Caco-2 (cell line): ENCODE measurements around the gene LRRC14B. TPM values are rescaled to one million over a fixed set of nuclear protein-coding genes. Genes with fewer than 3 reads are reported as not detected.
A peak's percentile ranks its signal among the peaks of the same experiment; 100 is the strongest.

ENCODE experiments used
- BruUV-seq: library from RNA; stranded (reverse); fragments of 400-500 nt; replicated peaks from 2 replicates; lab custom pipeline; 2021; lab: Mats Ljungman, UMichigan
- CTCF ChIA-PET: fragments of 300-600 bp; sonication (Branson Sonifier 250); formaldehyde crosslinking; loops from one replicate; lab custom pipeline; 2022; ENCODE audit warnings: antibody characterized with exemption; lab: Charles Lee
- POLR2A ChIA-PET: fragments of 300-600 bp; sonication (Branson Sonifier 250); formaldehyde crosslinking; loops from one replicate; lab custom pipeline; 2022; ENCODE audit warnings: antibody characterized with exemption; lab: Charles Lee
- DNase-seq, 2 experiments: peaks; one replicate each; pipeline versions ENCODE4 v3.0.0 to v3.0.0-alpha.2; 2020 to 2022
- H3K27me3 ChIP-seq: replicated peaks from 2 replicates; pipeline ENCODE4 v1.6.0; 2011; ENCODE audit warnings: low read length; ENCODE audit not compliant: control insufficient read depth, insufficient read depth
- H3K36me3 ChIP-seq: 2 replicates; pipeline ENCODE4 v1.5.1; 2011; ENCODE audit warnings: low read length; ENCODE audit not compliant: control insufficient read depth, insufficient read depth
- H3K4me1 ChIP-seq: fragments of 250-450 bp; sonication (Bioruptor Pico); 2 replicates; pipeline ENCODE4 v1.5.1; 2020; ENCODE audit warnings: mild to moderate bottlenecking
- H3K4me3 ChIP-seq: 2 replicates; pipeline ENCODE4 v1.5.1; 2011; ENCODE audit warnings: low read depth, mild to moderate bottlenecking, control low read depth, low read length
- H3K9me3 ChIP-seq: fragments of 250-450 bp; sonication (Bioruptor Pico); 2 replicates; pipeline ENCODE4 v1.5.1; 2020; ENCODE audit warnings: mild to moderate bottlenecking, moderate library complexity
- H3K27ac Mint-ChIP-seq: one replicate; pipeline ENCODE4 v1.8.0; 2022; ENCODE audit warnings: mixed read lengths; ENCODE audit not compliant: unreplicated experiment
- H3K27me3 Mint-ChIP-seq: one replicate; pipeline ENCODE4 v1.8.0; 2022; ENCODE audit warnings: mixed read lengths; ENCODE audit not compliant: insufficient read depth, unreplicated experiment
- H3K36me3 Mint-ChIP-seq: one replicate; pipeline ENCODE4 v1.8.0; 2022; ENCODE audit warnings: mild to moderate bottlenecking, mixed read lengths; ENCODE audit not compliant: insufficient read depth, unreplicated experiment
- H3K4me1 Mint-ChIP-seq: one replicate; pipeline ENCODE4 v1.8.0; 2022; ENCODE audit warnings: low read depth, mixed read lengths; ENCODE audit not compliant: unreplicated experiment
- H3K4me3 Mint-ChIP-seq: one replicate; pipeline ENCODE4 v1.8.0; 2022; ENCODE audit warnings: mild to moderate bottlenecking, moderate library complexity, mixed read lengths; ENCODE audit not compliant: unreplicated experiment
- H3K9me3 Mint-ChIP-seq: one replicate; pipeline ENCODE4 v1.8.0; 2022; ENCODE audit warnings: mixed read lengths; ENCODE audit not compliant: unreplicated experiment
- intact Hi-C: fragments of 100-400 bp; cut with micrococcal nuclease; formaldehyde crosslinking; loops from one replicate; pipeline ENCODE4 v1.10.0; 2022; ENCODE audit not compliant: unreplicated experiment
- total RNA-seq: library from RNA; stranded (reverse); gene quantifications from 2 replicates; pipeline ENCODE4 v1.2.3, GENCODE V29; 2022
- TF ChIP-seq, protein P1 (sequence below), 2 experiments: fragments of 200-600 bp in 1 of 2; IDR thresholded peaks; 1 replicate in 1 of 2; 2 replicates in 1 of 2; pipeline versions ENCODE4 v1.5.1 to v1.8.0; 2011 to 2022; ENCODE audit warnings: antibody characterized with exemption in 1 of 2, control low read depth in 1 of 2, inconsistent platforms in 1 of 2, low read depth in 1 of 2, low read length in 1 of 2, mild to moderate bottlenecking in 1 of 2, moderate library complexity in 1 of 2; ENCODE audit not compliant: insufficient read depth in 1 of 2, severe bottlenecking in 1 of 2, unreplicated experiment in 1 of 2

LRRC14B gene
- total RNA-seq, 1 experiment from 2014 or later, result not detected

DNA sequence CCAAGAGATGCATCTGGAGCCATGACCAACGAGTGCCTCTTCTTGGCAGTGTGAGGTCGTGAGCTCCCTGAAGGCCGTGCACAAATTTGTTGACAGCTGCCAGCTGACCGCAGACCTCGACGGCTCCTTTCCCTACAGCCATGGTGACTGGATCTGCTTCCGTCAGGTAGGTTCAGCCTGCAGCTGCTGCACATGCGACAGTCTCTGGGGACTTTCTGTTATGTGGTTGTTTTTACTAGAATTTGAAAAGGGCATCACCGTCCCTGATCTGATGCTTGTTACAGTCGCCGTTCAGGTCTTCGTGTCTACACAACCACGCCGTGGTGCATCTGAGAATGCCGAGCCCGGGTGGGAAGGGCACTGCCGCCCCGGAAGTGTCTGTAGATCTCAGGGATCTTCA is 36.5 kb upstream of the LRRC14B start:
- ChIA-PET CTCF (no interaction called here), POLR2A (no interaction called here)
- BruUV-seq, result no TSS peak
- Histone ChIP-seq H3K36me3 (no peaks in the 10 kb centered on the region; the same call in 1 of the 2 replicates), H3K9me3 (no peaks in the 10 kb centered on the region), H3K27me3 (no peaks in the 10 kb centered on the region), H3K4me3 (no peak overlapping the region), H3K4me1 (no peaks in the 10 kb centered on the region)
- Mint-ChIP-seq H3K27ac (no peak overlapping the region), H3K27me3 (no peaks in the 10 kb centered on the region), H3K36me3 (peaks cover 32% of the 10 kb centered on the region), H3K4me1 (no peaks in the 10 kb centered on the region), H3K4me3 (no peak overlapping the region), H3K9me3 (no peaks in the 10 kb centered on the region)
- intact Hi-C loops, result no loop called here
- no peak for DNase-seq
- TF ChIP-seq, protein P1, sequence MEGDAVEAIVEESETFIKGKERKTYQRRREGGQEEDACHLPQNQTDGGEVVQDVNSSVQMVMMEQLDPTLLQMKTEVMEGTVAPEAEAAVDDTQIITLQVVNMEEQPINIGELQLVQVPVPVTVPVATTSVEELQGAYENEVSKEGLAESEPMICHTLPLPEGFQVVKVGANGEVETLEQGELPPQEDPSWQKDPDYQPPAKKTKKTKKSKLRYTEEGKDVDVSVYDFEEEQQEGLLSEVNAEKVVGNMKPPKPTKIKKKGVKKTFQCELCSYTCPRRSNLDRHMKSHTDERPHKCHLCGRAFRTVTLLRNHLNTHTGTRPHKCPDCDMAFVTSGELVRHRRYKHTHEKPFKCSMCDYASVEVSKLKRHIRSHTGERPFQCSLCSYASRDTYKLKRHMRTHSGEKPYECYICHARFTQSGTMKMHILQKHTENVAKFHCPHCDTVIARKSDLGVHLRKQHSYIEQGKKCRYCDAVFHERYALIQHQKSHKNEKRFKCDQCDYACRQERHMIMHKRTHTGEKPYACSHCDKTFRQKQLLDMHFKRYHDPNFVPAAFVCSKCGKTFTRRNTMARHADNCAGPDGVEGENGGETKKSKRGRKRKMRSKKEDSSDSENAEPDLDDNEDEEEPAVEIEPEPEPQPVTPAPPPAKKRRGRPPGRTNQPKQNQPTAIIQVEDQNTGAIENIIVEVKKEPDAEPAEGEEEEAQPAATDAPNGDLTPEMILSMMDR (IDR thresholded peaks at IDR 0.05; ENCODE audit: insufficient read depth in 1 of 2, low read depth in 1 of 2, low read length in 1 of 2, severe bottlenecking in 1 of 2, unreplicated experiment in 1 of 2), result no peak

DNA sequence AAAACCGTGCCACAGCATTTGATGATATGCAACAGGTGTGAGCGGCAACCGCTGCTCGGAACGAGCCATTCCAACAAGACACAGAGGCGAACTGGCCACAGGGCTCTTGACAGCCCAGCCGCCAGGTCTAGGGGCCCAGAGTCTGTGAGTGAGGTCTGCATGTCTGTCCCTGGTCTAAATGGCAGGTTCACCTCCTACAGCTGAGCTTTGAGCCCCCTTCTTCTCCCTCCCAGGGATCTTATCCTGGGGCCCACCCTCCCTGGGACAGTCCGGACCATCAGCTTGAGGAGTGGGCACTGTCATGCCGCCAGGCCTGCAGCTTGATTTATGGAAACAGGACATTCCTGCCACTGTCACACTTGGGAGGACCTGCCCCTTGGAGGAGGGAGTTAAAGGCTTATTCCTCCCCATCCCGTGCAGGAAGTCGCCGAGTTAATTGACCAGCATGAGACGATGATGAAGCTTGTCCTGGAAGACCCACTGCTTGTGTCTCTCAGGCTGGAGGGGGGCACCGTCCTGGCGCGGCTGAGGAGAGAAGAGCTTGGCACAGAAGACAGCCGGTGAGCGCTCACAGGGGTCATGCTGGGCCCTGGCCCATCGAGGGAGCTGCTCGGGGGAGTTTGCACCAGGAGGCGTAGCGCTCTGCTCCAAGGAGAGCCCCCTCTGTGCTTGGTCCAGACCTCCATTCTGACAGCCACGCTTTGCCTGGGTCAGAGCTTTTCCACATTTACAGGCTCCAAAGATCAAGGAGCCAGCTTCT is 35.5 kb upstream of the LRRC14B start:
- no peak overlapping the region for H3K27ac Mint-ChIP-seq

DNA sequence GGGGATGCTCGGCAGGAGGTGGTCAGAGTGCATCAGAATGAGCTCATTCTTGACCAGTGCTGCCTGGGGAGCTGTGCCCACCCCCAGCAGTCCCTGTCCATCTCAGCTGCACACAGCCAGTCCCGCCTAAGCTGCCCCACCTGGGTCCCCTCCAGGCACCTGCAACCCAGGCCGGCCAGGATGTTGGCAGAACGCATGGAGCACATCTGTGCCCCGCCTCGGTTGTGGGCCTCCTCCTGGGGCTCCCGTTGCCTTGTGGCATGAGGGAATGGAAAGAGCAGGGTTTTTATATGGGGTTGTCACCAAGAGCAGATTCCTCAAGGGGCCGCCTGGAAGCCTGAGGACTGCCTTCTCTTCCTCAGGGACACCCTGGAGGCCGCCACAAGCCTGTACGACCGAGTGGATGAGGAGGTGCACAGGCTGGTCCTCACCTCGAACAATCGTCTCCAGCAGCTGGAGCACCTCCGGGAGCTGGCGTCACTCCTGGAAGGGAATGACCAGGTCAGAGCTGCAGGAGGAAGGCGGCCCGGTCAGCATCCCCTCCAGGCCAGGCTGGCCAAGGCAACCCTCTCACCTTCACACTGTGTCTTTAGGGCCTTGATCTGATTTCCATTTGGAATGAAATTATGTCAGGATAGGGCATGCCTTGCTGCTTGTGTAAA is 34.8 kb upstream of the LRRC14B start:
- Mint-ChIP-seq H3K27me3 (no peaks in the 10 kb centered on the region), H3K27ac (no peak overlapping the region), H3K36me3 (peaks cover 36% of the 10 kb centered on the region), H3K9me3 (no peaks in the 10 kb centered on the region), H3K4me3 (no peak overlapping the region), H3K4me1 (no peaks in the 10 kb centered on the region)
- Histone ChIP-seq H3K4me1 (no peaks in the 10 kb centered on the region), H3K36me3 (no peaks in the 10 kb centered on the region; the same call in 1 of the 2 replicates), H3K4me3 (no peak overlapping the region), H3K27me3 (no peaks in the 10 kb centered on the region), H3K9me3 (no peaks in the 10 kb centered on the region)
- no TSS peak for BruUV-seq
- POLR2A ChIA-PET, result no interaction called here
- intact Hi-C loops, result no loop called here
- CTCF ChIA-PET, result no interaction called here
- TF ChIP-seq, protein P1 (IDR thresholded peaks at IDR 0.05; ENCODE audit: insufficient read depth in 1 of 2, low read depth in 1 of 2, low read length in 1 of 2, severe bottlenecking in 1 of 2, unreplicated experiment in 1 of 2), result no peak
- peak in 1 of 2 experiments; percentile 24 for DNase-seq

More for the DNA sequence above, 35.5 kb upstream of the LRRC14B start:
- Mint-ChIP-seq H3K4me1 (no peaks in the 10 kb centered on the region), H3K9me3 (no peaks in the 10 kb centered on the region), H3K27me3 (no peaks in the 10 kb centered on the region), H3K4me3 (no peak overlapping the region), H3K36me3 (peaks cover 32% of the 10 kb centered on the region)
- TF ChIP-seq, protein P1 (IDR thresholded peaks at IDR 0.05; ENCODE audit: insufficient read depth in 1 of 2, low read depth in 1 of 2, low read length in 1 of 2, severe bottlenecking in 1 of 2, unreplicated experiment in 1 of 2), result no peak
- Histone ChIP-seq H3K4me3 (no peak overlapping the region), H3K27me3 (no peaks in the 10 kb centered on the region), H3K4me1 (no peaks in the 10 kb centered on the region), H3K9me3 (no peaks in the 10 kb centered on the region), H3K36me3 (no peaks in the 10 kb centered on the region; the same call in 1 of the 2 replicates)
- CTCF ChIA-PET, result no interaction called here
- peak in 1 of 2 experiments; percentile 23 for DNase-seq
- POLR2A ChIA-PET, result no interaction called here
- BruUV-seq, result no TSS peak
- intact Hi-C loops, result no loop called here
